Measurements from ENCODE around the gene AMBRA1.

- TF ChIP-seq CTCF (conservative IDR thresholded peaks at IDR 0.05; ENCODE audit: low read length), result no peak
- TF ChIP-seq EZH2phosphoT487 (IDR thresholded peaks at IDR 0.05; ENCODE audit: borderline replicate concordance, low read depth, low read length), result no peak
Observed at GRCh38 chr11:46374815-46375214, 219.0 kb downstream of the AMBRA1 start.
